Neural cell (in vitro differentiated cells): ENCODE results near the gene KXD1.

Experiments
- EZH2 ChIP-seq: fragments of 200-600, 300-800 bp; shearing (Covaris generic), sonication (generic); IDR thresholded peaks from 2 replicates; pipeline ENCODE4 v1.6.1; 2014; ENCODE audit warnings: antibody characterized with exemption, low read length, borderline replicate concordance, mild to moderate bottlenecking; ENCODE audit not compliant: insufficient read depth, poor library complexity, severe bottlenecking
- MXI1 ChIP-seq: fragments of 450-650 bp; conservative IDR thresholded peaks from 2 replicates; pipeline ENCODE4 v1.6.1; 2014; ENCODE audit warnings: antibody characterized with exemption, mild to moderate bottlenecking; ENCODE audit not compliant: poor library complexity, severe bottlenecking
- POLR2AphosphoS5 ChIP-seq: IDR thresholded peaks from 2 replicates; pipeline ENCODE4 v1.6.1; 2012
- RAD21 ChIP-seq: fragments of 450-650 bp; conservative IDR thresholded peaks from 2 replicates; pipeline ENCODE4 v1.6.1; 2014; ENCODE audit warnings: antibody characterized with exemption, mild to moderate bottlenecking, moderate library complexity
- TAF1 ChIP-seq: IDR thresholded peaks from 2 replicates; pipeline ENCODE4 v1.6.1; 2012; ENCODE audit warnings: low read depth
- TF ChIP-seq, protein P1 (sequence below): fragments of 450-650 bp; IDR thresholded peaks from 2 replicates; pipeline ENCODE4 v1.5.1; 2014; ENCODE audit warnings: antibody characterized with exemption, mild to moderate bottlenecking, moderate library complexity; ENCODE audit not compliant: poor library complexity, severe bottlenecking

DNA sequence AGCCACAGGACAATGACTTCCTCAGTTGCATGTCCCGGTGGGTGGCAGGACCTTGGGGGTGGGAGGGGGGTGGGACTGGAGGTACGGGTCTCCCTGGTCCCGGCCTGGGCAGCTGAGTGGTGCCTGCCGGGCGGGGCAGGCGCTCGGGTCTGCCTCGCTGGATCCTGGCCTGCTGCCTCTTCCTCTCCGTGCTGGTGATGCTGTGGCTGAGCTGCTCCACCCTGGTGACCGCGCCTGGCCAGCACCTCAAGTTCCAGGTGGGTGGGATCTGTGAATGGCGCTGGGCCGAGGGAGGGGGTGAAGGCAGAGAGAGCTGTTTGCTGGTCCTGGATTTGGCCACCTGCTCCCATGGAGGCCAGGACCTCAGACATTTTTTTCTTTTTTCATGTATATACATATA, 60.6 kb downstream of the KXD1 start:
- TF ChIP-seq, protein P1, sequence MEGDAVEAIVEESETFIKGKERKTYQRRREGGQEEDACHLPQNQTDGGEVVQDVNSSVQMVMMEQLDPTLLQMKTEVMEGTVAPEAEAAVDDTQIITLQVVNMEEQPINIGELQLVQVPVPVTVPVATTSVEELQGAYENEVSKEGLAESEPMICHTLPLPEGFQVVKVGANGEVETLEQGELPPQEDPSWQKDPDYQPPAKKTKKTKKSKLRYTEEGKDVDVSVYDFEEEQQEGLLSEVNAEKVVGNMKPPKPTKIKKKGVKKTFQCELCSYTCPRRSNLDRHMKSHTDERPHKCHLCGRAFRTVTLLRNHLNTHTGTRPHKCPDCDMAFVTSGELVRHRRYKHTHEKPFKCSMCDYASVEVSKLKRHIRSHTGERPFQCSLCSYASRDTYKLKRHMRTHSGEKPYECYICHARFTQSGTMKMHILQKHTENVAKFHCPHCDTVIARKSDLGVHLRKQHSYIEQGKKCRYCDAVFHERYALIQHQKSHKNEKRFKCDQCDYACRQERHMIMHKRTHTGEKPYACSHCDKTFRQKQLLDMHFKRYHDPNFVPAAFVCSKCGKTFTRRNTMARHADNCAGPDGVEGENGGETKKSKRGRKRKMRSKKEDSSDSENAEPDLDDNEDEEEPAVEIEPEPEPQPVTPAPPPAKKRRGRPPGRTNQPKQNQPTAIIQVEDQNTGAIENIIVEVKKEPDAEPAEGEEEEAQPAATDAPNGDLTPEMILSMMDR: no peak
- TF ChIP-seq MXI1: no peak
- TF ChIP-seq EZH2: no peak
- TF ChIP-seq TAF1: no peak
- no peak for TF ChIP-seq POLR2AphosphoS5
- no peak for TF ChIP-seq RAD21
